DND-41 (cell line): Measurements from ENCODE around the gene RSAD2.
A peak's percentile ranks its signal among the peaks of the same experiment; 100 is the strongest.

Experiments used
- ATAC-seq: fragments of 200-7000 bp; cut with Tn5 transposase; 3 replicates; pipeline ENCODE4 v1.9.1; 2021; ENCODE audit warnings: low read depth; ENCODE audit not compliant: insufficient read depth
- DNase-seq: peaks from one replicate; pipeline ENCODE4 v3.0.0-alpha.2; 2020
- H2AFZ ChIP-seq: 2 replicates; pipeline ENCODE4 v1.6.0; 2012; ENCODE audit warnings: low read depth, low read length
- H3K27ac ChIP-seq: 2 replicates; pipeline ENCODE4 v1.5.1; 2012; ENCODE audit warnings: low read length, inconsistent platforms
- H3K27me3 ChIP-seq: fragments of 200-600 bp; sonication (generic); 2 replicates; pipeline ENCODE4 v1.6.0; 2012; ENCODE audit warnings: low read length, mild to moderate bottlenecking, inconsistent platforms; ENCODE audit not compliant: insufficient read depth, poor library complexity
- H3K36me3 ChIP-seq: 2 replicates; pipeline ENCODE4 v1.5.1; 2012; ENCODE audit warnings: low read length, inconsistent platforms; ENCODE audit not compliant: insufficient read depth
- H3K4me1 ChIP-seq: 2 replicates; pipeline ENCODE4 v1.5.1; 2012; ENCODE audit warnings: mild to moderate bottlenecking, low read length; ENCODE audit not compliant: insufficient read depth
- H3K4me2 ChIP-seq: 2 replicates; pipeline ENCODE4 v1.6.0; 2012; ENCODE audit warnings: mild to moderate bottlenecking, moderate library complexity, low read length, inconsistent platforms; ENCODE audit not compliant: insufficient read depth
- H3K4me3 ChIP-seq, 2 experiments: fragments of 200-600 bp in 1 of 2; shearing (Covaris generic) in 1 of 2; 2 replicates each; pipeline ENCODE4 v1.5.1; 2012 to 2016; ENCODE audit warnings: inconsistent platforms in 2 of 2, low read length in 2 of 2, mild to moderate bottlenecking in 2 of 2, low read depth in 1 of 2, moderate library complexity in 1 of 2
- H3K79me2 ChIP-seq: 2 replicates; pipeline ENCODE4 v1.6.0; 2012; ENCODE audit warnings: low read length, inconsistent platforms; ENCODE audit not compliant: insufficient read depth
- H3K9ac ChIP-seq: 2 replicates; pipeline ENCODE4 v1.6.0; 2012; ENCODE audit warnings: low read depth, mild to moderate bottlenecking, inconsistent platforms, low read length, moderate library complexity
- H3K9me3 ChIP-seq: 2 replicates; pipeline ENCODE4 v1.5.1; 2012; ENCODE audit warnings: low read length, moderate library complexity, mild to moderate bottlenecking, inconsistent platforms; ENCODE audit not compliant: insufficient read depth, severe bottlenecking
- H4K20me1 ChIP-seq: 2 replicates; pipeline ENCODE4 v1.6.0; 2012; ENCODE audit warnings: low read length; ENCODE audit not compliant: insufficient read depth
- CTCF ChIP-seq: IDR thresholded peaks from 2 replicates; pipeline ENCODE4 v1.5.1; 2012; ENCODE audit warnings: borderline replicate concordance, low read length, moderate library complexity, mild to moderate bottlenecking; ENCODE audit not compliant: poor library complexity, severe bottlenecking; ENCODE audit errors: extremely low read depth
- EZH2 ChIP-seq: IDR thresholded peaks from 3 replicates; pipeline ENCODE4 v1.6.1; 2012; ENCODE audit warnings: borderline replicate concordance, low read depth, mild to moderate bottlenecking, moderate library complexity, low read length, inconsistent platforms; ENCODE audit not compliant: severe bottlenecking

The RSAD2 gene

DNA sequence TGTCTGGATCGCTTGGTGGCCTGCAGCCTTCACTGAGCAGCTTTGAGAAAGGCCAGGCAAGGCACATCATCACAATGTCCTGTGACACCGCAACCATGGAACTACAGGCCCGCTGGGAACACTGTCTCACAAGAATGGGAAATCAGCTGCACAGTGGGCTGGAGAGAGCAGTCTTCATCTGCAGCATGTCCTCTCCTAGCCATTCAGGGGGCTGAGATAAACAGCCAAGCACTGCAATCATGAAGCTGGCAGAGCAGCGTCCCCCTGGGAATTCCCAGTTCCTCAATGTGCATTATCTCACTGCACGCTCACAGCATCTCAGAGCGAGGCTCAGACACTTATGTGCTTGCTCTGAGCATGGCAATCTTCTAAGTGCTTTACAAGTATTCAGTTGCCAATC is 13.8 kb upstream of the RSAD2 start:
- H2AFZ ChIP-seq = no peak overlapping the region
- H3K36me3 ChIP-seq = peaks cover 51% of the 10 kb centered on the region
- TF ChIP-seq EZH2 (no peak), CTCF (no peak)
- peak overlapping the region; percentile 92 for H3K27ac ChIP-seq
- H4K20me1 ChIP-seq = no peaks in the 10 kb centered on the region
- peak overlapping the region; percentile 84 for H3K9ac ChIP-seq
- peak overlapping the region in 1 of 2 experiments; percentile 81; a peak in 3 of 4 replicates for H3K4me3 ChIP-seq
- H3K27me3 ChIP-seq = no peaks in the 10 kb centered on the region
- peaks cover 31% of the 10 kb centered on the region for H3K9me3 ChIP-seq
- ATAC-seq (no peak), DNase-seq (no peak)
- H3K79me2 ChIP-seq = peaks cover 70% of the 10 kb centered on the region
- peaks cover 53% of the 10 kb centered on the region for H3K4me1 ChIP-seq
- peak overlapping the region; percentile 89 for H3K4me2 ChIP-seq

GRCh38 chr2:6864231-6864754 is 13.3 kb upstream of the RSAD2 start:
- no peak for TF ChIP-seq CTCF
- H3K4me2 ChIP-seq = peak overlapping the region; percentile 89
- H3K9me3 ChIP-seq = peaks cover 26% of the 10 kb centered on the region
- no peaks in the 10 kb centered on the region for H4K20me1 ChIP-seq
- peak overlapping the region; percentile 64 to 81 for H3K4me3 ChIP-seq
- H3K36me3 ChIP-seq = peaks cover 46% of the 10 kb centered on the region
- H2AFZ ChIP-seq = peak overlapping the region; percentile 75
- peaks cover 68% of the 10 kb centered on the region for H3K79me2 ChIP-seq
- ATAC-seq = no peak
- H3K9ac ChIP-seq = peak overlapping the region; percentile 84
- peak overlapping the region; percentile 92 for H3K27ac ChIP-seq
- DNase-seq = no peak
- peaks cover 53% of the 10 kb centered on the region for H3K4me1 ChIP-seq
- no peaks in the 10 kb centered on the region for H3K27me3 ChIP-seq

DNA sequence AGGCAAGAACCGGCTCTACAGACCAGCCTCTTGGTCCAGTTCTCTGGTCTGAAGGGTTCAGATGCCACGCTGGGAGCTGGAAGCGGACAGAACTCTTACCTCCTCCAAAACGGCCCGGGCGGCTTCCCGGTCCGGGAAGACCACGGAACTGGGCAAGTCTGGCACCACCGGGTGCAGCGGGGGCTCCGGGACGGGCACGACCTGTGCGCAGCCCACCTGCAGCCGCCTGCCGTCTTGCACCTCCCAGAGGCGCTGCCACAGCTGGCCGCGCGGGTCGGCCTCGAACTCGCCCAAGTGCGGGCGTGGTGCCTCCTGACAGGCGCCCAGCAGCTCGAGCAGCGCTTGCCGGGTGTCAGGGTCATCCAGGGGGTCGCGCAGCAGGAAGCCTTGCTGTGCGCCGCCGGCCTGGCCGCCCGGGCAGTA is 12.6 kb upstream of the RSAD2 start:
- Histone ChIP-seq H3K9ac (peak overlapping the region; percentile 84), H3K36me3 (peaks cover 40% of the 10 kb centered on the region), H4K20me1 (no peaks in the 10 kb centered on the region), H2AFZ (peak overlapping the region; percentile 75), H3K4me3 (peak overlapping the region; percentile 64 to 81), H3K27ac (peak overlapping the region; percentile 92), H3K9me3 (peaks cover 20% of the 10 kb centered on the region), H3K79me2 (peaks cover 63% of the 10 kb centered on the region), H3K4me2 (peak overlapping the region; percentile 89), H3K27me3 (no peaks in the 10 kb centered on the region), H3K4me1 (peaks cover 53% of the 10 kb centered on the region)
- no peak for TF ChIP-seq CTCF
- no peak for TF ChIP-seq EZH2
- DNase-seq (no peak), ATAC-seq (peak; percentile 23)
